ENCODE measurements around the gene RADIL.
"Not testable (repeated sequence)": the region's sequence is repeated elsewhere in the genome, so short reads cannot be mapped to it uniquely, and the experiment has no call there.

RADIL gene

DNA sequence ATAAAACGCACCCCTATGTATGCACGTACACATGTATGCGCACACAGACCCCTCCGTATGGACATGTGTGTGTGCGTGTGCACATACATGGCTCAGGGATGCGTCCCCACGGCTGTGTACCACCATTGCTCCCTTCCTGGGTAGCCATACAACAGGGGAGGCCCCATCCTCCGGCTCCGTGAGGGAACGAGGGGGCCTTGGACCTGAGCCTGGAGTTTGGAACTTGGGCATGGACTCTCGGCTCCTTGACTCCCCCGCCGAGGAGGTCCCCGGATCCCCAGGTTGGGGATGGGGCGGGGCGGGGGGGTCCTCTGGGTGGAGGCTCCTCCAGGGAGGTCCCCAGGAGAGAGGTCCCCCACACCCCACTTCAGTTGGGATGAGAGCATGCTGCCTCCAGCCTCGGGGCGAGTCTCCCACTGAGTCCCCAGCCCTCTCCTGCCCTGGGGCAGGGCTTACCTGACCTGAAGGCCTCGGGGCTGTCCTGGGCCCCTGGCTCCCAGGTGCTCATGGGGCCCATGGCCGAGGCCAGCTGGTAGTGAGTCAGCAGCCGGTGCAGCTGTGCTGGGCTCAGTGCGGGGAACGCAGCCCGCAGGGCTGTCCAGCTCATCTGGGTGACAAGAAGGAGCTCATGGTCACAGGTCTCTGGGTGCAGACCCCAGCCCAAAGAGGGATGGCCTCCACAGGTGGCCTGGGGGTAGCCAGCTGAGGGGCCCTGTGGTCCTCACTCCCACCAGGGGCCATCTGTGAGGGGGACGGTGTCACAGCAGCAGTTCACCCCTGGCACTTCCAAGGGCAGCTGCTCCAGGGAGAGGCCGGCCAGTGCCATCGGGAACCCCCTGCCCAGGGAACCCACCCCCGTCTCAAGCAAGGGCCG is 78.2 kb downstream of the RADIL start:
- TF ChIP-seq, protein P1, sequence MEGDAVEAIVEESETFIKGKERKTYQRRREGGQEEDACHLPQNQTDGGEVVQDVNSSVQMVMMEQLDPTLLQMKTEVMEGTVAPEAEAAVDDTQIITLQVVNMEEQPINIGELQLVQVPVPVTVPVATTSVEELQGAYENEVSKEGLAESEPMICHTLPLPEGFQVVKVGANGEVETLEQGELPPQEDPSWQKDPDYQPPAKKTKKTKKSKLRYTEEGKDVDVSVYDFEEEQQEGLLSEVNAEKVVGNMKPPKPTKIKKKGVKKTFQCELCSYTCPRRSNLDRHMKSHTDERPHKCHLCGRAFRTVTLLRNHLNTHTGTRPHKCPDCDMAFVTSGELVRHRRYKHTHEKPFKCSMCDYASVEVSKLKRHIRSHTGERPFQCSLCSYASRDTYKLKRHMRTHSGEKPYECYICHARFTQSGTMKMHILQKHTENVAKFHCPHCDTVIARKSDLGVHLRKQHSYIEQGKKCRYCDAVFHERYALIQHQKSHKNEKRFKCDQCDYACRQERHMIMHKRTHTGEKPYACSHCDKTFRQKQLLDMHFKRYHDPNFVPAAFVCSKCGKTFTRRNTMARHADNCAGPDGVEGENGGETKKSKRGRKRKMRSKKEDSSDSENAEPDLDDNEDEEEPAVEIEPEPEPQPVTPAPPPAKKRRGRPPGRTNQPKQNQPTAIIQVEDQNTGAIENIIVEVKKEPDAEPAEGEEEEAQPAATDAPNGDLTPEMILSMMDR (IDR thresholded peaks at IDR 0.05; ENCODE audit: insufficient read depth, low read length, poor library complexity, severe bottlenecking), result no peak
- Histone ChIP-seq H3K27me3 (replicated peaks; ENCODE audit: control insufficient read depth, insufficient read depth, low read length) (no peaks in the 10 kb centered on the region), H3K36me3 (ENCODE audit: control insufficient read depth, insufficient read depth, low read length) (no peaks in the 10 kb centered on the region), H3K4me3 (replicated peaks; ENCODE audit: low read depth, low read length) (no peak overlapping the region)
- DNase-seq (ENCODE audit: extremely low read depth, insufficient read length), result no peak

DNA sequence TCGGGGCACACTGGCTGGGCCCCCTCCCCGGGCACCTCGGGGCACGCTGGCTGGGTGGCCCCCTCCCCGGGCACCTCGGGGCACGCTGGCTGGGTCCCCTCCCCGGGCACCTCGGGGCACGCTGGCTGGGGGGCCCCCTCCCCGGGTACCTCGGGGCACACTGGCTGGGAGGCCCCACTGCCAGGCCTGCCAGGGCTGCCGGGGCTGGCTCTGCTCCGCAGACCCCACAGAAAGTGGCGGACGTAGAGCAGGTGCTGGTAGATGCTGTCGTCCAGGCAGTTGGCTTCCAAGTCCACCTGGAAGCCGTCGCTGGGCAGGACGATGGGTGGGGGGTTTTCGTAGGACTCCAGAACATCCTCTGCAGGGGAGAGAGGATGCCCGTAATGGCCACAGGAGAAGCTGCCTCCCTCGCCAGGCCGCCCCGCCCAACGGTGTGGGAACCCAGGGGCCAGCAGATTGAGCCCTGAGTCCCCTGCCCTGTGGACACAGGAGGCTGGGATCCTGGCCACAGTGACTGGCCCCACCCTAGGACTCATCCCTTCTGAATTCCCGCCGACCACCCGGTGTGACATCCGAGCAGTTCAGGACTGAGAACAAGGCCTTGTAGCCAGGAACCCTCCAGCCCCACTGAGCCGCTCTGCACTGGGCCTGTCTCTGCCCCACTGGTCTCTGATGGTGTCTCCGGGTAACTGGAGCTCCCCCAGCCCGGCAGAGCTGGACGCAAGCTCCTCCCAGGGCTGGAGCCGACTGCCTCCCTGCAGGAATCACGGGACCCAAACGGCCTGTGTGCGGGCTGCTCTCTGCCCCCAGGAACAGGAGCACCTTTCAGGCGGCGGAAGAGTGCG is 79.9 kb downstream of the RADIL start:
- DNase-seq (ENCODE audit: extremely low read depth, insufficient read length), result no peak
- H3K27me3 ChIP-seq (replicated peaks; ENCODE audit: control insufficient read depth, insufficient read depth, low read length), result no peaks in the 10 kb centered on the region
- H3K4me3 ChIP-seq (replicated peaks; ENCODE audit: low read depth, low read length), result no peak overlapping the region
- TF ChIP-seq, protein P1 (IDR thresholded peaks at IDR 0.05; ENCODE audit: insufficient read depth, low read length, poor library complexity, severe bottlenecking), result no peak
- H3K36me3 ChIP-seq (ENCODE audit: control insufficient read depth, insufficient read depth, low read length), result no peaks in the 10 kb centered on the region

DNA sequence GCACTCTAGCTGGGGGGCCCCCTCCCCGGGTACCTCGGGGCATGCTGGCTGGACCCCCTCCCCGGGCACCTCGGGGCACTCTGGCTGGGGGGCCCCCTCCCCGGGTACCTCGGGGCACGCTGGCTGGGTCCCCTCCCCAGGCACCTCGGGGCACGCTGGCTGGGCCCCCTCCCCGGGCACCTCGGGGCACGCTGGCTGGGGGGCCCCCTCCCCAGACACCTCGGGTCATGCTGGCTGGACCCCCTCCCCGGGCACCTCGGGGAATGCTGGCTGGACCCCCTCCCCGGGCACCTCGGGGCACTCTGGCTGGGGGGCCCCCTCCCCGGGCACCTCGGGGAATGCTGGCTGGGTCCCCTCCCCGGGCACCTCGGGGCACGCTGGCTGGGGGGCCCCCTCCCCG is 80.9 kb downstream of the RADIL start:
- not testable (repeated sequence) for H3K4me3 ChIP-seq (replicated peaks; ENCODE audit: low read depth, low read length); H3K36me3 ChIP-seq (ENCODE audit: control insufficient read depth, insufficient read depth, low read length); H3K27me3 ChIP-seq (replicated peaks; ENCODE audit: control insufficient read depth, insufficient read depth, low read length); DNase-seq (ENCODE audit: extremely low read depth, insufficient read length)

DNA sequence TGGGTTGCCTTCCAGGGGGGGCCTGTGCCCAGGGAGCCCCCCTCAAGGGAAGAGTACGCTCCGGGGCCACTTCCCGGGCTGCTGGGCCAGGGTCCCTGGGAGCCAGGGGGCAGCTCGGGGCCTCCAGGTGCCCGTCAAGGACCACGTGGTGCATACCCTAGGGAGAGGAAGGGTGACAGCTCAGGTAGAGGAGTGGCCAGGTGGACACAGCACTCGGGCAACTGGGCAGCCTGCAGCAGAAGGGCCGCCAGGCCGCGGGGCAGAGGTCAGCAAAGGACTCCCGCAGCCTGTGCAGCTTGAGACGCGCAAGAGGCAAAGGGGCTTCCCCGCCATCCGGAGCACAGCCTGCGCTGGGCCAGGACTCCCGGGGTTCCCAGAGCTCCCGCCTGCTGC is 81.7 kb downstream of the RADIL start:
- no peaks in the 10 kb centered on the region for H3K27me3 ChIP-seq (replicated peaks; ENCODE audit: control insufficient read depth, insufficient read depth, low read length)
- DNase-seq (ENCODE audit: extremely low read depth, insufficient read length), result no peak
- no peak overlapping the region for H3K4me3 ChIP-seq (replicated peaks; ENCODE audit: low read depth, low read length)
- H3K36me3 ChIP-seq (ENCODE audit: control insufficient read depth, insufficient read depth, low read length), result no peaks in the 10 kb centered on the region
- TF ChIP-seq, protein P1 (IDR thresholded peaks at IDR 0.05; ENCODE audit: insufficient read depth, low read length, poor library complexity, severe bottlenecking), result no peak

DNA sequence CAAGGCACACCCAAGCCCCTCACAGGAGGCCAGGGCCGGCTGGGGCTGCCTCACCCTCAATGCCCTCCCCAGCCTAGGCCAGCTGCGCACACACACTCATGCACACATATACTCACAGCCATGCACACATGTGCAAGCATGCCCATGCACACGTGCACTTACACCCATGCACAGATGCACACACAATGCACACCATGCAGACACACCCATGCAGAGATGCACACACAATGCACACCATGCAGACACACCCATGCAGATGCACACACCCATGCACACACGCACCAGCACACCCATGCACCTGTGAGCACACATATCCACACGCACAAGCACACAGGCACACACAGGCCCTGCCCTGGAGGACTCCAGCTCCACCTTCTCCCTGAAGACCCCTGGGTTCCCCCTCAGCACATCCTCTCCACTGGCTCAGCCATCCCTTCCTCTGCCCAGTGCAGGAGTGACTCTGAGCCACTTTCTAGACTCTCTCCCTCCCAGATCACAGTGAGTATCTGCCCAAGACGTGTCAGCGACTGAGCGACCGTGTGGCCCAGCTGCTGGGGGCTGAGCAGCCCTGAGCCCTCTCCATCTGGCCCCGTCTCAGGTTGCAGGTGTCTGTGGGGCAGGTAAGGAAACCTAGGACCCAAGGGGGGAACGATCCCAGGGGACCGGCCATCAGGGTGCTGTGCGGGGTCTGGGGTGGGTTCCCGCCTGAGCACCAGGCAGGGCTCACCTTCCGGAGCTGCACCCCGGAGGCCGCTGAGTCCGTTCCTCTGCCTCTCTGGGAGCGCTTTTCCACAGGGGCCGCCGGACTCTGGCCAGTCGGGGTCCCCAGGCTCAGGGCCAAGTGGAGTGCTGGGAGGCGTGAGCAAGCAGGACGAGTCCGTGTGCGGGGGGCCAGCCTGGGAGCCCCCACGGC is 82.3 kb downstream of the RADIL start:
- Histone ChIP-seq H3K4me3 (replicated peaks; ENCODE audit: low read depth, low read length) (no peak overlapping the region), H3K27me3 (replicated peaks; ENCODE audit: control insufficient read depth, insufficient read depth, low read length) (no peaks in the 10 kb centered on the region), H3K36me3 (ENCODE audit: control insufficient read depth, insufficient read depth, low read length) (no peaks in the 10 kb centered on the region)
- TF ChIP-seq, protein P1 (IDR thresholded peaks at IDR 0.05; ENCODE audit: insufficient read depth, low read length, poor library complexity, severe bottlenecking), result no peak
- DNase-seq (ENCODE audit: extremely low read depth, insufficient read length), result no peak

Data from GM06990 (cell line).